ENCODE measurements around the gene ABCA4.

ABCA4 gene

GRCh38 chr1:94115254-94115899 is 5.6 kb downstream of the ABCA4 start:
- TF ChIP-seq EZH2phosphoT487 (IDR thresholded peaks at IDR 0.05; ENCODE audit: low read length) (no peak), EZH2 (optimal IDR thresholded peaks at IDR 0.05; ENCODE audit: low read depth, low read length) (no peak), CTCF (IDR thresholded peaks at IDR 0.05; ENCODE audit: low read length) (no peak)

DNA sequence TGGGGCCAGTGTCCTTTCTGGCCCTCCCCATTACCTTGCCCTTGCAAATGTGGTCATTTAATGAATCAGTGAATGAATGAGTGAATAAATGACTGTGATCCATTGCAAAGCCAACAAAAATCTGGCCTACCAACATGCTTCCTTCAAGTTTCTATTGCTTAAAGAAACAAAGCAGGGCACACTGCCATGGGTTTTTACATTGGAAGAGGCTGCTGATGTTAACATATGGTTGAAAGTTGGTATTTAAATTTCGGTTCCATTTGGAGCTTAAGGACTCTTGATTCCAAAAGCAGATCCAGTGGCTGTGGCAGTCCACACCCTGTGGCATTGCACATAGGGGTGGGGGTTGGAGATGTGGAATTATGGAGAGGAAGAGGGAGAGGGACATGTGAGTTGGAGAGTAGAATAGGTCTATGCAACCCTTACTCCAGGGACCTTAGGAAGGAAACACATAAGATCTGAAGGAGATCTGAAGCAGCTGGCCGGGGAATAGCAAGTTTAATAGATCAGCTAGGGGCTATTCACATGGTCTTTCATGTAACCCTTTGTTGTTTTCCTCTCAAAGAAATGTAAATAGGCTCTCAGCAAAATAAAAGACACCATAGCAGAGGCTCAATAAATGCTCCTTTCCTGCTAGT is 7.2 kb downstream of the ABCA4 start:
- Histone ChIP-seq H3K9me3 (replicated peaks; ENCODE audit: insufficient read depth, low read length) (no peaks in the 10 kb centered on the region), H3K9ac (ENCODE audit: low read length) (no peak overlapping the region), H3K9me2 (replicated peaks; ENCODE audit: insufficient read depth, low read length) (no peaks in the 10 kb centered on the region), H3K4me3 (ENCODE audit: low read length) (no peak overlapping the region), H3K27me3 (replicated peaks; ENCODE audit: insufficient read depth, low read length) (peaks cover 60% of the 10 kb centered on the region), H3F3A (ENCODE audit: insufficient read depth, low read length) (no peaks in the 10 kb centered on the region), H4K20me1 (ENCODE audit: insufficient read depth, low read length) (no peaks in the 10 kb centered on the region), H3K4me2 (ENCODE audit: low read depth, low read length) (no peak overlapping the region), H2AFZ (ENCODE audit: low read length) (no peak overlapping the region), H3K27ac (ENCODE audit: low read length) (no peak overlapping the region), H3K36me3 (replicated peaks; ENCODE audit: insufficient read depth, low read length) (no peaks in the 10 kb centered on the region), H3K4me1 (ENCODE audit: low read length) (peaks cover 7% of the 10 kb centered on the region; the same call in 1 of the 2 replicates), H3K79me2 (ENCODE audit: low read length) (no peaks in the 10 kb centered on the region)
- DNase-seq: no peak
- no peak for TF ChIP-seq EZH2phosphoT487 (IDR thresholded peaks at IDR 0.05; ENCODE audit: low read length)
- no peak for TF ChIP-seq EZH2 (optimal IDR thresholded peaks at IDR 0.05; ENCODE audit: low read depth, low read length)
- no peak for TF ChIP-seq CTCF (IDR thresholded peaks at IDR 0.05; ENCODE audit: low read length)

More at GRCh38 chr1:94115254-94115899, 5.6 kb downstream of the ABCA4 start:
- H3K9me2 ChIP-seq (replicated peaks; ENCODE audit: insufficient read depth, low read length): no peaks in the 10 kb centered on the region
- H3F3A ChIP-seq (ENCODE audit: insufficient read depth, low read length): no peaks in the 10 kb centered on the region
- no peaks in the 10 kb centered on the region for H3K9me3 ChIP-seq (replicated peaks; ENCODE audit: insufficient read depth, low read length)
- H3K4me3 ChIP-seq (ENCODE audit: low read length): no peak overlapping the region
- H3K9ac ChIP-seq (ENCODE audit: low read length): no peak overlapping the region
- H3K27me3 ChIP-seq (replicated peaks; ENCODE audit: insufficient read depth, low read length): peaks cover 48% of the 10 kb centered on the region
- H3K36me3 ChIP-seq (replicated peaks; ENCODE audit: insufficient read depth, low read length): no peaks in the 10 kb centered on the region
- DNase-seq: no peak
- no peaks in the 10 kb centered on the region for H4K20me1 ChIP-seq (ENCODE audit: insufficient read depth, low read length)
- H3K4me1 ChIP-seq (ENCODE audit: low read length): peaks cover 7% of the 10 kb centered on the region; the same call in 1 of the 2 replicates
- H3K79me2 ChIP-seq (ENCODE audit: low read length): no peaks in the 10 kb centered on the region
- H3K27ac ChIP-seq (ENCODE audit: low read length): no peak overlapping the region
- no peak overlapping the region for H3K4me2 ChIP-seq (ENCODE audit: low read depth, low read length)
- no peak overlapping the region for H2AFZ ChIP-seq (ENCODE audit: low read length)

DNA sequence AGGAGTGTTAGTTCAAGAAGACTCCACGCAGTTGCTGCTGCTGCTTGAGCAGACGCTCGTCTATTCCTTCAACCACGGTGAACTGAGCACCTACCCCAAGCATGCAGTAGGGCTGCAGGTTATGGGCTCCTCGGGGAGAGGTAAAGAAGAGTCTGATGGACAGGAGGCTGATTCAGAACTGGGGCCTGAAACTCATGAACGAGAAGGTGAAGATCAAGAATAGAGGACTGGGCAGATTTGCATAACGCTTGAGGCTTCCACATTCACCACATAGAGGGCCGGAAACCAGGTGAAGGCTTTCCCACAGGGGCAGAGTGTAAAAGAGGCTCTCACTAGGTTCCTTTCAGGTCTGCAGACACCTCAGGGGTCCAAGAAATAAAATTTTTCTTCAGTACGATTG is 9.1 kb downstream of the ABCA4 start:
- H3F3A ChIP-seq (ENCODE audit: insufficient read depth, low read length): no peaks in the 10 kb centered on the region
- H3K9ac ChIP-seq (ENCODE audit: low read length): no peak overlapping the region
- H3K36me3 ChIP-seq (replicated peaks; ENCODE audit: insufficient read depth, low read length): no peaks in the 10 kb centered on the region
- no peaks in the 10 kb centered on the region for H3K9me3 ChIP-seq (replicated peaks; ENCODE audit: insufficient read depth, low read length)
- H2AFZ ChIP-seq (ENCODE audit: low read length): no peak overlapping the region
- H3K27ac ChIP-seq (ENCODE audit: low read length): no peak overlapping the region
- TF ChIP-seq EZH2 (optimal IDR thresholded peaks at IDR 0.05; ENCODE audit: low read depth, low read length): no peak
- no peak for TF ChIP-seq CTCF (IDR thresholded peaks at IDR 0.05; ENCODE audit: low read length)
- TF ChIP-seq EZH2phosphoT487 (IDR thresholded peaks at IDR 0.05; ENCODE audit: low read length): no peak
- H3K4me1 ChIP-seq (ENCODE audit: low read length): peaks cover 7% of the 10 kb centered on the region; the same call in 1 of the 2 replicates
- H3K4me2 ChIP-seq (ENCODE audit: low read depth, low read length): peak overlapping the region; percentile 29; the same call in 1 of the 2 replicates
- no peak overlapping the region for H3K4me3 ChIP-seq (ENCODE audit: low read length)
- DNase-seq: peak; percentile 50
- H4K20me1 ChIP-seq (ENCODE audit: insufficient read depth, low read length): no peaks in the 10 kb centered on the region
- peaks cover 76% of the 10 kb centered on the region for H3K27me3 ChIP-seq (replicated peaks; ENCODE audit: insufficient read depth, low read length)
- H3K79me2 ChIP-seq (ENCODE audit: low read length): no peaks in the 10 kb centered on the region
- no peaks in the 10 kb centered on the region for H3K9me2 ChIP-seq (replicated peaks; ENCODE audit: insufficient read depth, low read length)
